ENCODE measurements around the gene ADARB2.

Gene ADARB2

GRCh38 chr10:1571587-1572237 lies 165.6 kb downstream of the ADARB2 start:
- peak; percentile 1 for DNase-seq (ENCODE audit: low read depth)
- no peak overlapping the region for H3K4me3 ChIP-seq (ENCODE audit: control insufficient read depth, low read depth, low read length)
- no peak for TF ChIP-seq CTCF (conservative IDR thresholded peaks at IDR 0.05; ENCODE audit: control insufficient read depth, insufficient read depth, low read depth, low read length)

GRCh38 chr10:1570416-1571051 lies 166.8 kb downstream of the ADARB2 start:
- no peak for DNase-seq (ENCODE audit: low read depth)
- H3K4me3 ChIP-seq (ENCODE audit: control insufficient read depth, low read depth, low read length), result no peak overlapping the region
- TF ChIP-seq CTCF (conservative IDR thresholded peaks at IDR 0.05; ENCODE audit: control insufficient read depth, insufficient read depth, low read depth, low read length), result no peak

- no peak for TF ChIP-seq CTCF (conservative IDR thresholded peaks at IDR 0.05; ENCODE audit: control insufficient read depth, insufficient read depth, low read depth, low read length)
- no peak for DNase-seq (ENCODE audit: low read depth)
- no peak overlapping the region for H3K4me3 ChIP-seq (ENCODE audit: control insufficient read depth, low read depth, low read length)
Measured at GRCh38 chr10:1569208-1569607, 168.1 kb downstream of the ADARB2 start.

- TF ChIP-seq CTCF (conservative IDR thresholded peaks at IDR 0.05; ENCODE audit: control insufficient read depth, insufficient read depth, low read depth, low read length), result no peak
- DNase-seq (ENCODE audit: low read depth), result no peak
- no peak overlapping the region for H3K4me3 ChIP-seq (ENCODE audit: control insufficient read depth, low read depth, low read length)
Measured at GRCh38 chr10:1567742-1568495, 169.4 kb downstream of the ADARB2 start.

GRCh38 chr10:1567152-1567551 lies 170.2 kb downstream of the ADARB2 start:
- H3K4me3 ChIP-seq (ENCODE audit: control insufficient read depth, low read depth, low read length), result no peak overlapping the region
- no peak for DNase-seq (ENCODE audit: low read depth)
- TF ChIP-seq CTCF (conservative IDR thresholded peaks at IDR 0.05; ENCODE audit: control insufficient read depth, insufficient read depth, low read depth, low read length), result no peak

- H3K4me3 ChIP-seq (ENCODE audit: control insufficient read depth, low read depth, low read length), result no peak overlapping the region
- no peak for TF ChIP-seq CTCF (conservative IDR thresholded peaks at IDR 0.05; ENCODE audit: control insufficient read depth, insufficient read depth, low read depth, low read length)
- no peak for DNase-seq (ENCODE audit: low read depth)
Measured at GRCh38 chr10:1564791-1565190, 172.5 kb downstream of the ADARB2 start.

Measured in fibroblast of mammary gland (primary cell).